SHP77 treated with DMSO at 0.1 percent for 48 hours (cell line): ENCODE data around the gene INPP4B.

Experiments
- DNase-seq: peaks from one replicate; lab custom pipeline; 2025; lab: John Stamatoyannopoulos, UW

The INPP4B gene

GRCh38 chr4:142725886-142726285 is 120.2 kb downstream of the INPP4B start:
- DNase-seq: no peak

DNA sequence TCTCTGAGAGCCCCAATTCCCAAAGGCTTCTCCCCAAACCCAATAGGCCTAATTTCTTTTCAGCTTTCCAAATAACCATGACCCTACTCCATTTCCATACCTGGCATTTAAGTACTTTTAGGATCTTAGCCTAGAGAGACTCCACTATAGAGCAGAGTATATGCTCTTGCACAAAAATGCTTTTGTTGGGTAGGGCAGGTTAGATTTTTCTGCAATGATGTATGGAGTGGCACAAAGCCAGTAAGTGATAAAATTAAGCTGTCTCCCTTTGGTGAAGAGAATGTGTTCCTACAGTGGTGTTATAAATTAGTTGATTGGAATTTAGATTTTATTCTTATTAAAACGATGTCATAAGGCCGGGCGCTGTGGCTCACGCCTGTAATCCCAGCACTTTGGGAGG is 124.9 kb downstream of the INPP4B start:
- no peak for DNase-seq

DNA sequence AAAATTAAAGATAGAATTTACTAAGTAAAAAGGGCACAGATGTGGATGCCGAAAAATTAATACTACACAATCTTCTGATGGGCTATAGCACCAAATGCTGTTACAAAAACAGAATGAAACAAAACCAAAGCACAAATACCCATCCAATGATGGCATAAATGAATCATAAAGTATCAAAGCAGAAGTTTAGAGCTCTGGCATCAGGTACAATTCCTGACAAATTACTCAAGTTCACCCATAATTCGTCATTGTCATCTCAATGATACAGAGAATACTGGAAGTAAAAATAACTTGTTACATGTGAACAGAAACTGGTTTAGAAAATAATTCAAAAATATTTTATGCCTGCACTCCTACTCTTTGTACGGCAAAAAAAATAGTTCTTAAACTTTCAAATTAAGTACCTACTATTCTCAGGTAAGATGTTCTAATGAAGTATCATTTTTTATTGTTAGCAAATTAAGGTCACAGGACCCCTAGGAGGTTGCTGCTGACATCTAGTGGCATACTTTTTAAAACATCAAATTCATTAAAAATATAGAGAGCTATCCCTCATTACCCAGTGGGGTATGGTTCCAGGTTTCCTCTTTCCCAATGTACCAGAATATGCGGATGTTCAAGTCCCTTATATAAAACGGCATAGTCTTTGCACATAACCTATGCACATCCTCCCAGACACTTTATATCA is 126.1 kb downstream of the INPP4B start:
- DNase-seq: no peak

DNA sequence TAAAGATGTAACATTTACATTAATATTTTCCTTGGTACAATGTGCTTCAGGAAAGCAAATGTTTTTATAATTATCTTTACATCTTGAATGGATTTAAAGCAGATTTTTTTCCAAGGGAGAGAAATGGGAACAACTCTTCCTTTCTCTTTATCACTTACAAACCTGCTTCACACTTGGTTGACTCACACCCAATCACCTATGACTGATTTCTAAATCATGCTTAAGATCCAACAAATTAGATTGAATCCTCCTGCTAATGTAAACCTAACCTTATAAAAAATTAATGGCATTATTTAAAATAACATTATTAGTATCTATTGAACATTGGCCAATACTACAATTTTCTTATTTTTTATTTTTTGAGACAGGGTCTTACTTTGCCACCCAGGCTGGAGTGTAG is 127.1 kb downstream of the INPP4B start:
- no peak for DNase-seq

DNA sequence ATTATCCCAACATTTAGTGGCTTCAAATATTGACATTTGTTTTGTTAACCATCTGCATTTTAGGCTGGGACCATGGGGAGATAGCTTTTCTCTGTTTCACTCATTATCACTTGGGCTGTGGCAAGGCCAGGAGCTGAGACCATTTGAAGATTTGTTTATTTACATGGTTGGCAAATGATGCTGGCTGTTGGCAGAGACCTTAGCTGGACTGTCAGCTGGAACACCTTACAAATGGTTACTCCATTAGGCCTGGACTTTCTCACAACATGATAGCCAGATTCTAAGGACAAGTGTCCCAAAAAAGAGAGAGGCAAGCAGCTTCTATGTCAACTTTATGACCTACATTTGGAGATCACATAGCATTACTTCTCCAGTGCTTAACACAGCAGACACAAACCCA is 130.4 kb downstream of the INPP4B start:
- no peak for DNase-seq

DNA sequence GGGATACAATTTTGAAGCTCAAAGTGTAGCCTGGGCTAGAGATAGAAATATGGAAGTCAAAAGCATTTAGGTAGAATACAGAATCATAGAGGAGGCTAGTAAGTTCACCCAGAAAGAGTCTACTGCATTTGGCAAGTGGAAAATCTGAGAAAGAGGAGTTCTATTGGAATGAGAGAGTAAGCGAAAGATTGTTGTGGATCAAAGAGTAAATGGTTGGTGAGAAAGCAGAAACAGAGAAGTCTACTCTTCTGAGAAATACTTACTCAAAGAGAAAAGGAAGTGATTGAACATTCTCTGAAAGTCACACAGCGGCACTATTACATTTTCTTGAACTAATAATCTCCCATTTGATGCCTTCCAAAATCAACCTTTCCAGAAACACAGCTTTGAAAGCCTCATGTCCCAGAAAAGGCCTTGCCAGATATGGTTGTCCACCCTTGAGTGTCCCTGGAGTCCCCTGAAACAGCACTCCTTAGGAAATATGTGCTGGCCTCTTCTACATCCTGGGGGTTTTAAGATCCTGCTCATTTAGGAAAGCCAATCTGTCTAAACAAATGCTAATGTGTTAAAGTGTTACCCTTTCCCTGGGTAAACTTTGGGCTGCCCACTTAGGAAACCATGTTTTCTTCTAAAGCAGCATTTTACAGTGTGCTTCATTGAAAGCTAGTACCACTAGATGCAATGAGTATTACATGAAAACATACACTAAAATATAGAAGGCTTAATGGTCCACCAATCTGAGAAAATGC is 132.6 kb downstream of the INPP4B start:
- DNase-seq: no peak

DNA sequence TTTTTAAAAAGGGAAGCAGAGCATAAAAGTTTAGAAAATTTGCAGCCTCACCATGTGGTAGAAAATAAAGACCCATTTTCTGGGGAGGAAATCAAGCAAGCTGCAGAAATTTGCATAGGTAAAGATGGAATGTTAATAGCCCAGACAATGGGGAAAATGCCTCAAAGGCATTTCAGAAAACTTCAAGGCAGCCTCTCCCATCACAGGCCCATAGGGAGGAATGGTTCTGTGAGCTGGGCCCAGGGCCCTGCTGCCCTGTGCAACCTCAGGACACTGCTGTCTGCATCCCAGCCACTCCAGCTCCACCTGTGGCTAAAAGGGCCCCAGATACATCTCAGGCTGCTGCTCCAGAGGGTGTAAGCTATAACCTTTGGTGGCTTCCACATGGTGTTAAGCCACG is 137.9 kb downstream of the INPP4B start:
- DNase-seq: no peak

DNA sequence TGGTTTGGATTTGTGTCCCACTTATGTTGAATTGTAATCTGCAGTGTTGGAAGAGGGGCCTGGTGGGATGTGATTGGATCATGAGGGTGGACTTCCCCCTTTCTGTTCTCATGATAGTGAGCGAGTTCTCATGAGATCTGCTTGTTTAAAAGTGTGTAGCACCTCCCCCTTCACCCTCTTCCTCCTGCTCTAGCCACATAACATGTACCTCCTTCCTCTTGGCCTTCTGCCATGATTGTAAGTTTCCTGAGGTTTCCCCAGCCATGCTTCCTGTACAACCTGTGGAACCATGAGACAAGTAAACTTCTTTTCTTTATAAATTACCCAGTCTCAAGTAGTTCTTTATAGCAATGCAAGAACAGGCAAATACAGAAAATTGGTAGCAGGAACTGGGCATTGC is 138.7 kb downstream of the INPP4B start:
- DNase-seq: no peak

GRCh38 chr4:142706381-142706780 is 139.7 kb downstream of the INPP4B start:
- DNase-seq: no peak

- no peak for DNase-seq
Measured at GRCh38 chr4:142705820-142706219, 140.3 kb downstream of the INPP4B start.

DNA sequence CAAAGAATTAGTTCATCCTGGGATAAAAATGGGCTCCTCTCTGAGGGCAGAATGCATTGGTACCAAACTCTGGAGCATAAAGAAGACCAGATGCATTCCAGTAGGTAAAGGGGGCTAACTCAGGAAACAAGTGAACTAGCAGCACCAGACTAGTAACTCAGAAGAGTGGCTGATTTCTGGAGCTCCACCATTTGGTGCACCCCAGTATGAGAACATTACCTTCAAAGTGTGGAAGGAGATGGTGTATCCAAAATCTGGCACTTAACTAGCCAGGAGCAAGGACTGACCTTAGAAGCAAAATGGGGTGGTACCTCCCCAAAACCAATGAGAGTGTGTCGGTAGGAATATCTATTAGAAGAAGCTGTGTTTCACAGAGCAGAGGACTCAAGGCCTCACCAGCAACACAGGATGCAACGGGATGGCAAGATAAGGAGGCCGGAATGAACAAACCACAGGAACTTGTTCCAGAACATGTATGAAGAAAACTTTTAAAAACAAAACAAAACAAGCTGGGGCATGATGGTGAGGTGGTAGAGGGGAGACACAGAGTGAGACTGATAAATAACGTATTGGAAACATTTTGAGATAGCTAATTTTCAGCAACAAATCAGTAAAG is 142.3 kb downstream of the INPP4B start:
- no peak for DNase-seq

GRCh38 chr4:142701017-142701416 is 145.1 kb downstream of the INPP4B start:
- no peak for DNase-seq

DNA sequence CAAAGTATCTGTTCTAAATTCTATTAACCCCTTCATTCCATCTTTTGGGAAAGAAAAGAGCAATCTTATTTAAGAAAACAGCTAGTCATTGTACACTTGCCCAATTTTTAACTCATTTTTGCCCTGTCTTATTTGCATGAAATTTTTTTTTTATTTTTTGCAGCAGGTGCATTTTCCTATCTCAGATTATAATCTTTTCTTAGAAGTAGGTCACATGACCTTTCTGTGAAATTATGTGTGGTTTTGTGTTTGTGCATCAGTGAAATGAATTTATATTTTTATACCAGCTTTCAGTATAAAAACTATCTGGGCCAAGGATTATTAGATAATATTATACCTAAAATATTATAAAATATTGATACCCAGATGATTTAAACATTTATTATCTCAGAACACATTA is 145.6 kb downstream of the INPP4B start:
- DNase-seq: no peak

- no peak for DNase-seq
Measured at GRCh38 chr4:142698552-142698951, 147.5 kb downstream of the INPP4B start.

GRCh38 chr4:142697928-142698327 is 148.2 kb downstream of the INPP4B start:
- DNase-seq: no peak

DNA sequence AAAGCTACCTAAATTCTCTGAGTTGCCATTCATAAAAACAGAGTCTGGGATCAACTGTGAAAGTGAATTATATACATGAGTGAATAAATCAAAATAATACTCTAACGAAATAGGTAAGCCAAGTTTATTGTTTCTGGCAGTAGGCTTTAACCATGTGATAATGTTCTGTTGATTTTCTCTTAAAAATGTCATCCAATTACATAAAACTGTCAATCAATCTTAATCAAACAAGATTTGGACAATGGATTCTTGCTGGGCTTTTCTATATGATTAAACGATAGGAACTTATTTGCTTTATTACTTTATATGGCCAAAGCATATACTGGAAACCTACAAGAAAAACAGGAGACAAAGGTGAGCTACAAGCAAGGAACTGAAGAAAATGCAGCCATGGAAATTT is 148.8 kb downstream of the INPP4B start:
- DNase-seq: no peak

GRCh38 chr4:142696334-142697122 is 149.6 kb downstream of the INPP4B start:
- DNase-seq: no peak

- DNase-seq: no peak
Measured at GRCh38 chr4:142690406-142691163, 155.5 kb downstream of the INPP4B start.

GRCh38 chr4:142687547-142688275 is 158.4 kb downstream of the INPP4B start:
- no peak for DNase-seq

DNA sequence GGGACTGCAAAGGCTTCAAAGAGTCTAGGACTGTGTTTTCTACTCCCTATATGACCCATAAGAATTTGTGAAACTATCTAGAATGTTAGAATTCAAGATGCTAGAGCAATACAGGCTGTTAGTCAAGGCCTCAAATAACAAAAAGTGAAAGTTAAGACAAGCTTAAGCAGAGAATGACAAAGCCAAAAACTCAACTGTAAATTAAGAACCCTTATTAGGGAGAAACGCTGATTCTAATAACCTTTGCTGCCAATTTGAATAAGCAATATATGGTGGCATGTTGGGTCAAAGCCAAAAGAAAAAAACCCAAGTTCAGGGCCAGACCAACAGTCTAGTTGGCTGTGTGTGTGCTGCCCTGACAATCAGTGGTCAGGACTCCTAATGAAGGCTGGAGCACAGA is 160.0 kb downstream of the INPP4B start:
- no peak for DNase-seq

- no peak for DNase-seq
Measured at GRCh38 chr4:142683997-142684396, 162.1 kb downstream of the INPP4B start.
